Endothelial cell (in vitro differentiated cells): Measurements from ENCODE around the gene CADPS. TPM values are rescaled to one million over a fixed set of nuclear protein-coding genes. Genes with fewer than 3 reads are reported as not detected.

Experiments
- DNase-seq: peaks from one replicate; pipeline ENCODE4 v3.0.0; 2021; ENCODE audit warnings: low spot score
- H3K27ac Mint-ChIP-seq: one replicate; pipeline ENCODE4 v1.8.0; 2021; ENCODE audit warnings: mixed read lengths, inconsistent platforms; ENCODE audit not compliant: unreplicated experiment
- H3K27me3 Mint-ChIP-seq: one replicate; pipeline ENCODE4 v1.8.0; 2021; ENCODE audit warnings: mild to moderate bottlenecking, moderate library complexity, mixed read lengths, inconsistent platforms; ENCODE audit not compliant: unreplicated experiment
- H3K36me3 Mint-ChIP-seq: one replicate; pipeline ENCODE4 v1.8.0; 2021; ENCODE audit warnings: mild to moderate bottlenecking, low read depth, mixed read lengths, inconsistent platforms; ENCODE audit not compliant: unreplicated experiment
- H3K4me1 Mint-ChIP-seq: one replicate; pipeline ENCODE4 v1.8.0; 2021; ENCODE audit warnings: mild to moderate bottlenecking, mixed read lengths, inconsistent platforms; ENCODE audit not compliant: unreplicated experiment
- H3K4me3 Mint-ChIP-seq: one replicate; pipeline ENCODE4 v1.8.0; 2021; ENCODE audit warnings: mild to moderate bottlenecking, mixed read lengths, inconsistent platforms; ENCODE audit not compliant: unreplicated experiment
- H3K9me3 Mint-ChIP-seq: one replicate; pipeline ENCODE4 v1.8.0; 2021; ENCODE audit warnings: mixed read lengths, inconsistent platforms; ENCODE audit not compliant: unreplicated experiment
- CTCF ChIP-seq: fragments of 200-600 bp; sonication (generic); IDR thresholded peaks from one replicate; pipeline ENCODE4 v1.5.0; 2021; ENCODE audit warnings: antibody characterized with exemption; ENCODE audit not compliant: unreplicated experiment
- total RNA-seq: library from RNA; stranded (reverse); fragmentation: NEBNext Ultra II Directional; extraction: Animal tissue kit (Norgen Biotek cat#: 25700); gene quantifications from one replicate; pipeline ENCODE4 v1.2.1, GENCODE V29; 2021; ENCODE audit not compliant: unreplicated experiment

CADPS gene
- total RNA-seq, 1 donor from 2014 or later = 0.26 TPM

GRCh38 chr3:62556121-62556815 lies 318.9 kb downstream of the CADPS start:
- H3K4me3 Mint-ChIP-seq = no peak overlapping the region
- H3K9me3 Mint-ChIP-seq = no peaks in the 10 kb centered on the region
- no peak overlapping the region for H3K27ac Mint-ChIP-seq
- no peak for TF ChIP-seq CTCF
- peaks cover 3% of the 10 kb centered on the region for H3K27me3 Mint-ChIP-seq
- H3K4me1 Mint-ChIP-seq = no peaks in the 10 kb centered on the region
- no peaks in the 10 kb centered on the region for H3K36me3 Mint-ChIP-seq
- no peak for DNase-seq

GRCh38 chr3:62554264-62554799 lies 320.9 kb downstream of the CADPS start:
- Mint-ChIP-seq H3K4me1 (no peaks in the 10 kb centered on the region), H3K9me3 (no peaks in the 10 kb centered on the region), H3K27ac (no peak overlapping the region), H3K27me3 (peaks cover 6% of the 10 kb centered on the region), H3K4me3 (no peak overlapping the region), H3K36me3 (no peaks in the 10 kb centered on the region)
- peak; percentile 22 for TF ChIP-seq CTCF
- DNase-seq = peak; percentile 20

- Mint-ChIP-seq H3K9me3 (no peaks in the 10 kb centered on the region), H3K27ac (no peak overlapping the region), H3K4me1 (no peaks in the 10 kb centered on the region), H3K36me3 (no peaks in the 10 kb centered on the region), H3K4me3 (no peak overlapping the region), H3K27me3 (peaks cover 6% of the 10 kb centered on the region)
- DNase-seq = no peak
- TF ChIP-seq CTCF = no peak
These were observed 321.4 kb downstream of the CADPS start for GRCh38 chr3:62553811-62554210.

GRCh38 chr3:62551556-62551955 lies 323.7 kb downstream of the CADPS start:
- DNase-seq = no peak
- H3K4me3 Mint-ChIP-seq = no peak overlapping the region
- no peak overlapping the region for H3K27ac Mint-ChIP-seq
- TF ChIP-seq CTCF = no peak
- no peaks in the 10 kb centered on the region for H3K4me1 Mint-ChIP-seq
- H3K9me3 Mint-ChIP-seq = no peaks in the 10 kb centered on the region
- no peaks in the 10 kb centered on the region for H3K36me3 Mint-ChIP-seq
- peaks cover 4% of the 10 kb centered on the region for H3K27me3 Mint-ChIP-seq

GRCh38 chr3:62550439-62550838 lies 324.8 kb downstream of the CADPS start:
- H3K4me3 Mint-ChIP-seq = no peak overlapping the region
- no peaks in the 10 kb centered on the region for H3K36me3 Mint-ChIP-seq
- no peaks in the 10 kb centered on the region for H3K9me3 Mint-ChIP-seq
- no peaks in the 10 kb centered on the region for H3K4me1 Mint-ChIP-seq
- no peak for TF ChIP-seq CTCF
- H3K27me3 Mint-ChIP-seq = peaks cover 4% of the 10 kb centered on the region
- H3K27ac Mint-ChIP-seq = no peak overlapping the region
- DNase-seq = no peak
